Breast epithelium (tissue), 4 donors: ENCODE measurements around the gene DAB2IP. TPM values are rescaled to one million over a fixed set of nuclear protein-coding genes. Genes with fewer than 3 reads are reported as not detected.

Experiments used
- DNase-seq, 2 donors: peaks; one replicate each; pipeline ENCODE4 v3.0.0-alpha.2; 2019; ENCODE audit warnings: low spot score in 2 of 2
- H3K27ac ChIP-seq, 2 donors: fragments of 200-600 bp; sonication (generic) in 1 of 2; one replicate each; pipeline ENCODE4 v1.5.1; 2016 to 2019; ENCODE audit warnings: mild to moderate bottlenecking in 1 of 2
- H3K27me3 ChIP-seq, 2 donors: fragments of 200-600 bp; sonication (generic) in 1 of 2; one replicate each; pipeline versions ENCODE4 v1.5.1 to v1.6.0; 2017 to 2019; ENCODE audit warnings: control low read depth in 1 of 2, mild to moderate bottlenecking in 1 of 2
- H3K36me3 ChIP-seq: fragments of 200-600 bp; one replicate; pipeline ENCODE4 v1.5.1; 2019
- H3K4me1 ChIP-seq, 2 donors: fragments of 200-600 bp; sonication (generic); one replicate each; pipeline ENCODE4 v1.5.1; 2016 to 2019; ENCODE audit warnings: control low read depth in 1 of 2
- H3K4me3 ChIP-seq, 3 donors: fragments of 200-600 bp; sonication (generic); 1 replicate in 2 of 3; 2 replicates in 1 of 3; pipeline ENCODE4 v1.5.1; 2016 to 2019; ENCODE audit warnings: mild to moderate bottlenecking in 3 of 3, moderate library complexity in 2 of 3
- H3K9me3 ChIP-seq, 2 donors: fragments of 200-600 bp; sonication (generic) in 1 of 2; one replicate each; pipeline ENCODE4 v1.5.1; 2016 to 2019; ENCODE audit warnings: control low read depth in 1 of 2
- POLR2A ChIP-seq: fragments of 450-650 bp; IDR thresholded peaks from one replicate; pipeline ENCODE4 v1.6.1; 2016; ENCODE audit warnings: antibody characterized with exemption, mild to moderate bottlenecking, moderate library complexity
- POLR2AphosphoS5 ChIP-seq, 3 donors: sonication (generic); formaldehyde crosslinking; IDR thresholded peaks; one replicate each; pipeline ENCODE4 v1.6.1; 2017; ENCODE audit warnings: antibody characterized with exemption in 3 of 3
- intact Hi-C: fragments of 100-400 bp; cut with DNase I; formaldehyde crosslinking; loops from one replicate; pipeline ENCODE4 v1.15.1; 2023; ENCODE audit warnings: low total_unique reads
- total RNA-seq, 3 donors: library from RNA; depleted of rRNA; stranded (reverse); fragments of >200 nt; gene quantifications; one replicate each; pipeline ENCODE4 v1.1.0, GENCODE V29; 2016
- TF ChIP-seq, protein P1 (sequence below), 3 donors: fragments of 450-650 bp; IDR thresholded peaks; one replicate each; pipeline ENCODE4 v1.5.1; 2016 to 2017; ENCODE audit warnings: antibody characterized with exemption in 3 of 3, mild to moderate bottlenecking in 3 of 3, moderate library complexity in 3 of 3

DAB2IP gene
- total RNA-seq, 3 donors from 2014 or later: 16.0 to 56.0 (median 55.8) TPM

DNA sequence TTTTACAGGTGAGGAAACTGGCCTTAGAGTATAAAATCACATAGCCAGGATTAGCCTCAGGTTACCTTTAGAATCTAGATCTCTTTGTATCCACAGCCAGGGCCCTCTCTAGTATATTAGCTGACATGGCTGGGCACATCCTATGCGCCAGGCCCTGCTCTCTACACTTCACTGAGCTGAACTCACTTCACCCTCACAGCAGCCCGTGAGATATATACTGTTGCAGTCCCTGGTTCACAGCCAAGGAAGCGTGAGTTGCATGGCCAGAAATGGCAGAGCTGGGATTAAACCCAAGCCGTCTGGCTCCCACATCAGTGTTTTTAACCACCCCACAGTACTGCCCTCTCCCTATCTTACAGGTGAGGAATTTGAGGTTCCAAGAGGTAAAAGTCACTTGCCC is 58.4 kb downstream of the DAB2IP start:
- TF ChIP-seq POLR2AphosphoS5 (IDR thresholded peaks at IDR 0.05): no peak
- TF ChIP-seq, protein P1, sequence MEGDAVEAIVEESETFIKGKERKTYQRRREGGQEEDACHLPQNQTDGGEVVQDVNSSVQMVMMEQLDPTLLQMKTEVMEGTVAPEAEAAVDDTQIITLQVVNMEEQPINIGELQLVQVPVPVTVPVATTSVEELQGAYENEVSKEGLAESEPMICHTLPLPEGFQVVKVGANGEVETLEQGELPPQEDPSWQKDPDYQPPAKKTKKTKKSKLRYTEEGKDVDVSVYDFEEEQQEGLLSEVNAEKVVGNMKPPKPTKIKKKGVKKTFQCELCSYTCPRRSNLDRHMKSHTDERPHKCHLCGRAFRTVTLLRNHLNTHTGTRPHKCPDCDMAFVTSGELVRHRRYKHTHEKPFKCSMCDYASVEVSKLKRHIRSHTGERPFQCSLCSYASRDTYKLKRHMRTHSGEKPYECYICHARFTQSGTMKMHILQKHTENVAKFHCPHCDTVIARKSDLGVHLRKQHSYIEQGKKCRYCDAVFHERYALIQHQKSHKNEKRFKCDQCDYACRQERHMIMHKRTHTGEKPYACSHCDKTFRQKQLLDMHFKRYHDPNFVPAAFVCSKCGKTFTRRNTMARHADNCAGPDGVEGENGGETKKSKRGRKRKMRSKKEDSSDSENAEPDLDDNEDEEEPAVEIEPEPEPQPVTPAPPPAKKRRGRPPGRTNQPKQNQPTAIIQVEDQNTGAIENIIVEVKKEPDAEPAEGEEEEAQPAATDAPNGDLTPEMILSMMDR (IDR thresholded peaks at IDR 0.05): no peak
- TF ChIP-seq POLR2A: no peak
- H3K36me3 ChIP-seq: no peaks in the 10 kb centered on the region
- H3K4me1 ChIP-seq: peaks cover 0 to 6% of the 10 kb centered on the region in 2 donors
- H3K27me3 ChIP-seq: no peaks in the 10 kb centered on the region
- no peak overlapping the region for H3K4me3 ChIP-seq
- peak overlapping the region; percentile 1 to 49 for H3K27ac ChIP-seq
- no peak for DNase-seq
- intact Hi-C loops: no loop called here
- H3K9me3 ChIP-seq: no peaks in the 10 kb centered on the region

DNA sequence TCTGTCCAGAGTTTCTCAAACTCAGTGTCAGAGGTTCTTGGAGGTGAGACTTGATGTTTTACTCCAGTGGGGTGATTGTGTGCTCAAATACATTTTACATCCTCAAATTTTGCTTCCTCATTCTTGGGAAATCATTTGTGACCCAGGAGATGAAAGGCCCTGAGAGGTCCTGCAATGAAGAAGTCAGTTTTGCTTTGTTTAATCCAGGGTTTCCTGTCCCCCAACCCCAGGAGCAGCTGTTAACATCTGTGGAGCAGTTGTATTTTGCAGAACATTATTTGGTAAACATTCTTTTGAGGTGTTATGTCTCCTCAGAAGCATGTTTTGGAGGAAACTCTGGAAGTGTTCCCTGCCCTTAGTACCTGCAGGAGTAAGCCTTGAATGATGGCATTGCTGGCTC is 59.8 kb downstream of the DAB2IP start:
- Histone ChIP-seq H3K4me1 (peaks cover 0 to 8% of the 10 kb centered on the region in 2 donors), H3K4me3 (no peak overlapping the region), H3K27ac (no peak overlapping the region), H3K9me3 (no peaks in the 10 kb centered on the region), H3K36me3 (no peaks in the 10 kb centered on the region), H3K27me3 (no peaks in the 10 kb centered on the region)
- no peak for DNase-seq
- intact Hi-C loops: no loop called here
- TF ChIP-seq POLR2AphosphoS5 (IDR thresholded peaks at IDR 0.05) (no peak), POLR2A (no peak)
- TF ChIP-seq, protein P1 (IDR thresholded peaks at IDR 0.05): no peak

DNA sequence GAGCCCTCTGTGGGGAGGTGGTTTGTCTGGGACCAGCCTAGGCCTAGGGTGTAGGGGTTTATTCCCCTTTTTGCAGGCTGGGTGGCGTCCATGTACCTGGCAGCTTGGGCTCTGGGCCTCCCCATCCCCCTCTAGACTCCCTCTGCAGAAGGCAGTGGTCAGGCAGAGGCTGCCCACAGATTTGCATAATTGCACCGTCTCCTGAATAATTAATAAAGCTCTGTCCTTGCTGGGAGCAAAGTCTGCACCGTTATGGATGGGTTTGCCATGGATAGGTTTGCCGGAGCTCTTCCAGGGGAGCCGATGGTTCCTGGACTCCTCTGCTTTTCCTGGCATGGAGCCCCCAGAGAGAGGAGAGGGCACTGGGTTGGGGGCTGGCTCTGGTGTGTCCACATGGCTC is 60.4 kb downstream of the DAB2IP start:
- no peak for DNase-seq
- H3K36me3 ChIP-seq: no peaks in the 10 kb centered on the region
- no peaks in the 10 kb centered on the region for H3K9me3 ChIP-seq
- H3K27ac ChIP-seq: no peak overlapping the region
- H3K4me3 ChIP-seq: no peak overlapping the region
- TF ChIP-seq, protein P1 (IDR thresholded peaks at IDR 0.05): no peak
- TF ChIP-seq POLR2A (no peak), POLR2AphosphoS5 (IDR thresholded peaks at IDR 0.05) (no peak)
- no peaks in the 10 kb centered on the region for H3K27me3 ChIP-seq
- H3K4me1 ChIP-seq: peaks cover 0 to 13% of the 10 kb centered on the region in 2 donors
- intact Hi-C loops: no loop called here

DNA sequence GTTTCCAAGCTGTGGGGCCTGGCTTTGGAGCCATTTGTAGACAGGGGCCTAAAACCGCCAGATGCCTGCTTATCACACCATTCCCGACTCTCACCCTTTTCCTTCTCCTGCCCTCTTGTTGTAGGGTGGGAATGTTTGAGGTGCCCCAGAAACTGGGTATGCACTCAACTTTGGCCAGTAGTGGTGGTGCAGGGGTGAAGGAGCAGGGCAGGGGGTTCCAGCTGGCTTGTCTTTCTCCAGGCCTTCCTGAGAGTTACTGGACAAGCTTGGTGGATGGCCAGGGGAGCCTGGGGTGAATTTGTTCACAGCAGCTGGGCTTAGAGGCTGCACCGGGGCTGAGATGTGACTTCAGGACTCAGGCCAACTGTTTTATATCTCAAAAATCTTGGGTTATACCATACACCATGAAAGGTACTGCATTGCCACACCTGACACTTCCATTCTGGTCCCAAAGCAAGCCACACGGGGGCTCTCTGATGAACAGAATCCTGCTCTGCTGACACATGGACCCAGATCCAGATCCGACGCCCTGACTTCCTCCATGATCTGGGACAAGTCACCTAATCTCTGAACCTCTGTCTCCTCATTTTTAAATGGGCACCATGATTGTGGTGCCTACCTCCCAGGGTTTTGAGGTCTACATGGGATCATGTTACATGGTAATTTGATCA is 62.1 kb downstream of the DAB2IP start:
- H3K36me3 ChIP-seq: no peaks in the 10 kb centered on the region
- H3K27me3 ChIP-seq: no peaks in the 10 kb centered on the region
- no peak overlapping the region for H3K4me3 ChIP-seq
- intact Hi-C loops: no loop called here
- TF ChIP-seq, protein P1 (IDR thresholded peaks at IDR 0.05): no peak
- TF ChIP-seq POLR2AphosphoS5 (IDR thresholded peaks at IDR 0.05): no peak
- no peak for TF ChIP-seq POLR2A
- H3K9me3 ChIP-seq: no peaks in the 10 kb centered on the region
- H3K27ac ChIP-seq: no peak overlapping the region
- peaks cover 11 to 29% of the 10 kb centered on the region in 2 donors for H3K4me1 ChIP-seq
- DNase-seq: no peak

DNA sequence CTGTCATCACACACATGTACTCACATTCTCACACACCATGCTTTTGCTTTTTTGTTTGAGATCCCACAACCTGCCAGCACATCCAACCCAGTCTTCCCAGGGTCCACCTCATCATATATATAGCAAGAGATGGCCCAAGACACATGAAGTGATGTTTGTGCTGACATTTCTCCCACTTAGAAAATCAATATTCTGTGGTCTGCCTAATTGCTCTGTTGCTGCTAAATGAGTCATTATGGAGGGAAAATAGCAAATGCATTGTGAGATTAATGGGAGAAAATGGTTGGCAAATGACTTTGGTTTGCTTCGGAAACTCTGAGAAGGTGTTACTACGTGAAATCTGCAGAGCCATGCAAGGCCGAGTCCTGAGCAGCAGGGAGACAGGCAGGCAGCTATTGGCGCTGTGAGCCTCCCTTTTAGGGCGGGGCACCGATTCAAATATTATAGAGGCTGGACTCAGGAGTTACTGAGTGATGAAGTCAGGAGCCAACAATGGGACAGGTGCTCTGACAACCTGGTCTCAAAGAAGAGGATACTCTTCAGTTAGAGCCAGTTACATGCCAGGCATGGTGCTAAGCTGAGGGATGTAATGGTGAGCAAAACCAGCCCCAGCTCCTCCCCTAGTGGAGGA is 62.8 kb downstream of the DAB2IP start:
- no peaks in the 10 kb centered on the region for H3K36me3 ChIP-seq
- intact Hi-C loops: no loop called here
- TF ChIP-seq POLR2A: no peak
- TF ChIP-seq, protein P1 (IDR thresholded peaks at IDR 0.05): no peak
- no peak for TF ChIP-seq POLR2AphosphoS5 (IDR thresholded peaks at IDR 0.05)
- no peak overlapping the region for H3K4me3 ChIP-seq
- peak overlapping the region; percentile 46 to 74 for H3K27ac ChIP-seq
- DNase-seq: no peak
- H3K9me3 ChIP-seq: no peaks in the 10 kb centered on the region
- H3K4me1 ChIP-seq: peaks cover 13 to 36% of the 10 kb centered on the region in 2 donors
- H3K27me3 ChIP-seq: no peaks in the 10 kb centered on the region
